CD4-positive, alpha-beta T cell (primary cell): Measurements from ENCODE around the gene ATM. TPM values are rescaled to one million over a fixed set of nuclear protein-coding genes. Genes with fewer than 3 reads are reported as not detected.
A peak's percentile ranks its signal among the peaks of the same experiment; 100 is the strongest.

Source experiments
- ATAC-seq: fragments of 200-7000 bp; cut with Tn5 transposase; one replicate; pipeline ENCODE4 v1.10.0; 2022; ENCODE audit warnings: mild to moderate bottlenecking; ENCODE audit not compliant: poor library complexity
- CTCF ChIA-PET: fragments of 350-600 bp; sonication (Branson Sonifier 250); formaldehyde crosslinking; loops from one replicate; lab custom pipeline; 2021; ENCODE audit warnings: antibody characterized with exemption, inconsistent platforms; lab: Charles Lee
- POLR2A ChIA-PET: fragments of 350-600 bp; sonication (Branson Sonifier 250); formaldehyde crosslinking; loops from one replicate; lab custom pipeline; 2021; ENCODE audit warnings: antibody characterized with exemption, inconsistent platforms; lab: Charles Lee
- DNase-seq, 14 experiments: peaks; one replicate each; pipeline ENCODE4 v3.0.0-alpha.2; 2013 to 2020; ENCODE audit warnings: mixed read lengths in 2 of 14
- H3K27ac ChIP-seq, 2 donors: one replicate each; pipeline versions ENCODE4 v1.5.1 to v1.7.0; 2013; ENCODE audit warnings: low read length in 2 of 2, low read depth in 1 of 2, mild to moderate bottlenecking in 1 of 2
- H3K27me3 ChIP-seq, 2 experiments: 1 replicate in 1 of 2; 2 replicates in 1 of 2; pipeline versions ENCODE4 v1.6.1 to v1.7.0; 2013; ENCODE audit warnings: low read length in 2 of 2, control low read depth in 1 of 2, mild to moderate bottlenecking in 1 of 2, moderate library complexity in 1 of 2; ENCODE audit not compliant: insufficient read depth in 2 of 2, control insufficient read depth in 1 of 2
- H3K36me3 ChIP-seq: one replicate; pipeline ENCODE4 v1.6.1; 2013; ENCODE audit warnings: low read length, control low read depth; ENCODE audit not compliant: insufficient read depth
- H3K4me1 ChIP-seq: one replicate; pipeline ENCODE4 v1.6.1; 2013; ENCODE audit warnings: low read length, control low read depth; ENCODE audit not compliant: insufficient read depth
- H3K4me3 ChIP-seq: one replicate; pipeline ENCODE4 v1.5.1; 2013; ENCODE audit warnings: mild to moderate bottlenecking, low read length, moderate library complexity
- H3K9me3 ChIP-seq, 2 experiments: 1 replicate in 1 of 2; 2 replicates in 1 of 2; pipeline versions ENCODE4 v1.6.1 to v1.7.0; 2013; ENCODE audit warnings: low read length in 2 of 2, mild to moderate bottlenecking in 2 of 2, control low read depth in 1 of 2, moderate library complexity in 1 of 2; ENCODE audit not compliant: control insufficient read depth in 1 of 2, insufficient read depth in 1 of 2
- H3K27ac Mint-ChIP-seq: one replicate; pipeline ENCODE4 v1.8.0; 2020; ENCODE audit warnings: mixed read lengths
- H3K27me3 Mint-ChIP-seq: one replicate; pipeline ENCODE4 v1.8.0; 2021; ENCODE audit warnings: mixed read lengths
- H3K36me3 Mint-ChIP-seq: one replicate; pipeline ENCODE4 v1.8.0; 2021; ENCODE audit warnings: low read depth, mixed read lengths
- H3K4me1 Mint-ChIP-seq: one replicate; pipeline ENCODE4 v1.8.0; 2021; ENCODE audit warnings: low read depth, mixed read lengths
- H3K4me3 Mint-ChIP-seq: one replicate; pipeline ENCODE4 v1.8.0; 2020; ENCODE audit warnings: mild to moderate bottlenecking, mixed read lengths
- H3K9me3 Mint-ChIP-seq: one replicate; pipeline ENCODE4 v1.8.0; 2020; ENCODE audit warnings: mixed read lengths
- intact Hi-C, 2 experiments: fragments of 100-400 bp; cut with DNase I in 1 of 2; cut with micrococcal nuclease in 1 of 2; formaldehyde crosslinking; loops; one replicate each; pipeline versions ENCODE4 v1.15.1 to v1.9.0; 2023 to 2025; cut with DNase I, micrococcal nuclease
- total RNA-seq, 174 experiments: library from RNA in 2 of 174; stranded (reverse) in 2 of 174; gene quantifications; one replicate each; pipeline ENCODE4 v1.2.3 and lab custom pipeline; 2021 to 2026
- TF ChIP-seq, protein P1 (sequence below): fragments of 200-600 bp; IDR thresholded peaks from one replicate; pipeline ENCODE4 v1.8.0; 2022; ENCODE audit warnings: antibody characterized with exemption, mild to moderate bottlenecking

The ATM gene
- total RNA-seq, 2 experiments from 2014 or later: 307 to 329 TPM

DNA sequence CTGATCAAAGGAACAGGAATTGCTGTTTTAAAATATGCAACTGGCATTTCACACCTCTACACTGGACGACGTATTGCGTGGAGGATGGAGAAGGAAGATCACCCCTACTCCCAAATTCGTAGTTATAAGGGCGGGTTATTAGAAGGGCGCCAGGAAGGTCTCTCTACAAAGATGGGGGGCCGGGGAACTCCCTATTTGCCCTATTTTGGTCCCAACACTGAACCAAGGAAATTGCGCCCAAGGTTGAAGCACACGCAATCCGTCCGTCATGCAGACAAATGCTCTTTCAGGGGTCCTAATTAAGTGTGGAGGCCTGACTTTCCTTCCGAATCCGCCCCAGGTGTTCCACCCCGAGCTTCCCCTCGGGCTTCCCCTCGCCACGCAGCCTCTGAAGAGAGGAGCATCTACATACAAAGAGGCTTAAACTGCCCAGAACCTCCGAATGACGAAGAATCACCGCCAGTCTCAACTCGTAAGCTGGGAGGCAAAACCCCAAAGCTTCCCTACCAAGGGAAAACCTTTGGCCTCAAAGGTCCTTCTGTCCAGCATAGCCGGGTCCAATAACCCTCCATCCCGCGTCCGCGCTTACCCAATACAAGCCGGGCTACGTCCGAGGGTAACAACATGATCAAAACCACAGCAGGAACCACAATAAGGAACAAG is 825 bp upstream of the ATM start:
- no peaks in the 10 kb centered on the region for H3K9me3 Mint-ChIP-seq
- H3K4me1 Mint-ChIP-seq: peaks cover 56% of the 10 kb centered on the region
- intact Hi-C loops: loop anchor here (1.0 to 10.0 kb wide), 10 partner anchors 17 to 443 kb away; partner anchors contain the start of genes C11orf65 (in 2 of the 2), ACAT1 (in 1 of the 2), DDX10 (in 1 of the 2) and EXPH5 (in 1 of the 2)
- no peaks in the 10 kb centered on the region for H3K9me3 ChIP-seq
- ATAC-seq (no peak), DNase-seq (peak in 10 of 14 experiments; percentile 6 to 81 (median 38))
- peaks cover 26% of the 10 kb centered on the region for H3K4me1 ChIP-seq
- peaks cover 9% of the 10 kb centered on the region for H3K36me3 ChIP-seq
- no peaks in the 10 kb centered on the region for H3K27me3 Mint-ChIP-seq
- ChIA-PET POLR2A (interaction anchor here (0.7 to 11.9 kb wide), 26 partner anchors 8 to 443 kb away, joined by 3 to 773 read pairs (median 8); partner anchors contain the start of genes ACAT1, C11orf65, CUL5 and DDX10), CTCF (interaction anchor here (1.0 to 6.8 kb wide), 13 partner anchors 8 to 70 kb away, joined by 3 to 65 read pairs (median 5); no protein-coding TSS in a partner anchor)
- peak overlapping the region; percentile 75 for H3K4me3 ChIP-seq
- H3K4me3 Mint-ChIP-seq: no peak overlapping the region
- peaks cover 51% of the 10 kb centered on the region for H3K36me3 Mint-ChIP-seq
- H3K27me3 ChIP-seq: no peaks in the 10 kb centered on the region
- TF ChIP-seq, protein P1, sequence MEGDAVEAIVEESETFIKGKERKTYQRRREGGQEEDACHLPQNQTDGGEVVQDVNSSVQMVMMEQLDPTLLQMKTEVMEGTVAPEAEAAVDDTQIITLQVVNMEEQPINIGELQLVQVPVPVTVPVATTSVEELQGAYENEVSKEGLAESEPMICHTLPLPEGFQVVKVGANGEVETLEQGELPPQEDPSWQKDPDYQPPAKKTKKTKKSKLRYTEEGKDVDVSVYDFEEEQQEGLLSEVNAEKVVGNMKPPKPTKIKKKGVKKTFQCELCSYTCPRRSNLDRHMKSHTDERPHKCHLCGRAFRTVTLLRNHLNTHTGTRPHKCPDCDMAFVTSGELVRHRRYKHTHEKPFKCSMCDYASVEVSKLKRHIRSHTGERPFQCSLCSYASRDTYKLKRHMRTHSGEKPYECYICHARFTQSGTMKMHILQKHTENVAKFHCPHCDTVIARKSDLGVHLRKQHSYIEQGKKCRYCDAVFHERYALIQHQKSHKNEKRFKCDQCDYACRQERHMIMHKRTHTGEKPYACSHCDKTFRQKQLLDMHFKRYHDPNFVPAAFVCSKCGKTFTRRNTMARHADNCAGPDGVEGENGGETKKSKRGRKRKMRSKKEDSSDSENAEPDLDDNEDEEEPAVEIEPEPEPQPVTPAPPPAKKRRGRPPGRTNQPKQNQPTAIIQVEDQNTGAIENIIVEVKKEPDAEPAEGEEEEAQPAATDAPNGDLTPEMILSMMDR: no peak
- no peak overlapping the region for H3K27ac Mint-ChIP-seq
- H3K27ac ChIP-seq: peak overlapping the region; percentile 95 to 99

DNA sequence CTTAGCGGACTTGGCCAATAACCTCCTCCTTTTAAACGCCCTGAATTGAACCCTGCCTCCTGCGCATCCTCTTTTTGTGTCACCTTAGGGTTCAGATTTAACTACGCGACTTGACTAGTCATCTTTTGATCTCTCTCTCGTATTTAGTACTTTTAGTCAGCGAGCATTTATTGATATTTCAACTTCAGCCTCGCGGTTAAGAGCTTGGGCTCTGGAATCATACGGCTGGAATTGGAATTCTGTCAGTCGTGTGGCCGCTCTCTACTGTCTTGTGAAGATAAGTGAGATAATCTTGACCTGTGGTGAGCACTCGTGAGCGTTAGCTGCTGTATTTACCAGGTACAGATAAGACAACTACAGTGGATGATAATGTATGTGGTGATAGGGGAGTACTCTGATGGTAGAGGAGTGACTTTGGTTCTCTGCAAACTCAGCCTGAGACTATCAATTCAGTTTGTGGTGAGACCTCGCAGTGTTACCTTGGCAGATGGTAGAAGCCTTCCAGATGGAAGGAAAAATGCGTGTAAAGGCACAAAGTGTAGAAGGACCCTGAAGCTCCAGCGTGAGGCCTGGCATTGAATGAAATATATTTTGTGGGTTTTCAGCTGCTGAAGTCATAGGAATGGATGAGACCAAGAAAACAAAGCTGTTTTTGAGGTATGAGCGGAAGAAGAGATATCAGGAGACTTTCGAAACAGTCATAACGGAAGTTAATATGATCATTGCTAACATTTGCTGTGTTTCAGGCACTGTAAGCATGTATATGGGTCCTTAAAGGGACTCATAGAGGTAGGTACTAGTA is 682 bp downstream of the ATM start:
- Mint-ChIP-seq H3K36me3 (peaks cover 48% of the 10 kb centered on the region), H3K27ac (no peak overlapping the region), H3K4me1 (peaks cover 47% of the 10 kb centered on the region), H3K4me3 (no peak overlapping the region), H3K27me3 (no peaks in the 10 kb centered on the region), H3K9me3 (no peaks in the 10 kb centered on the region)
- Histone ChIP-seq H3K9me3 (no peaks in the 10 kb centered on the region), H3K36me3 (peaks cover 21% of the 10 kb centered on the region), H3K27ac (peak overlapping the region; percentile 95 to 99), H3K4me3 (peak overlapping the region; percentile 75), H3K4me1 (peaks cover 22% of the 10 kb centered on the region), H3K27me3 (no peaks in the 10 kb centered on the region)
- DNase-seq: peak in 11 of 14 experiments; percentile 16 to 74 (median 27)
- intact Hi-C loops: loop anchor here (1.0 to 10.0 kb wide), 10 partner anchors 13 to 441 kb away; partner anchors contain the start of genes ACAT1 (in 1 of the 2), DDX10 (in 1 of the 2) and EXPH5 (in 1 of the 2)
- ChIA-PET CTCF (interaction anchor here (0.6 to 6.8 kb wide), 14 partner anchors 8 to 119 kb away, joined by 3 to 65 read pairs (median 4); no protein-coding TSS in a partner anchor), POLR2A (interaction anchor here (1.2 to 11.9 kb wide), 24 partner anchors 7 to 442 kb away, joined by 3 to 773 read pairs (median 10); partner anchors contain the start of genes ACAT1, C11orf65, CUL5 and DDX10)
- TF ChIP-seq, protein P1: no peak
- ATAC-seq: peak; percentile 23

DNA sequence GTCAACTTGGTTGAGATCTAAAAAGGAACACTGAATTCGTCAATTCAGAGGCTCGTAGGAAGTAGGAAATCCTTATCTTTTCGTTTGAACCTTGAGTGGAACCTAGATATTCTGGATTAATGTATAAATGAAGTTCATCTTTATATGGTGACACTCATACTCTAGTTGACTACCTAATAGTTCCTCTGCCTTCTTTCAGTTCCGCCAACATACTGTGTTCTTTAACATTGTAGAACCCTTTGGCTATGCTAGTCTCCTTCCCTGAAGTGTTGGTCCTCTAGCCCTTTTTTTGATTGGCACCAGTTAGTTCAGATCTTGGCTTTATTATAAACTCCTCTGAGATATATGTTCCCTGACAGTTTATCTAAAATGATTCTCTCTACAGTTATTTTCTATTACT is 1.5 kb downstream of the ATM start:
- H3K4me1 Mint-ChIP-seq: peaks cover 47% of the 10 kb centered on the region
- no peak for DNase-seq
- ATAC-seq: no peak
- Histone ChIP-seq H3K27ac (peak overlapping the region; percentile 95 to 99), H3K27me3 (no peaks in the 10 kb centered on the region), H3K4me3 (peak overlapping the region; percentile 75), H3K9me3 (no peaks in the 10 kb centered on the region), H3K4me1 (peaks cover 15% of the 10 kb centered on the region), H3K36me3 (peaks cover 20% of the 10 kb centered on the region)
- no peak overlapping the region for H3K27ac Mint-ChIP-seq
- H3K4me3 Mint-ChIP-seq: no peak overlapping the region
- H3K36me3 Mint-ChIP-seq: peaks cover 48% of the 10 kb centered on the region
- POLR2A ChIA-PET: interaction anchor here (1.3 to 11.9 kb wide), 19 partner anchors 9 to 441 kb away, joined by 3 to 773 read pairs (median 10); partner anchors contain the start of genes ACAT1, C11orf65 and DDX10
- CTCF ChIA-PET: interaction anchor here (2.3 to 6.8 kb wide), 2 partner anchors 11 to 13 kb away, joined by 7 to 65 read pairs; no protein-coding TSS in a partner anchor
- intact Hi-C loops: loop anchor here (5.0 to 10.0 kb wide), 6 partner anchors 33 to 440 kb away; partner anchors contain the start of genes DDX10 (in 1 of the 2) and EXPH5 (in 1 of the 2)
- no peaks in the 10 kb centered on the region for H3K9me3 Mint-ChIP-seq
- H3K27me3 Mint-ChIP-seq: no peaks in the 10 kb centered on the region
- TF ChIP-seq, protein P1: no peak
